ENCODE data around the gene BORCS5.
"Not testable (repeated sequence)": the region's sequence is repeated elsewhere in the genome, so short reads cannot be mapped to it uniquely, and the experiment has no call there.

The BORCS5 gene

DNA sequence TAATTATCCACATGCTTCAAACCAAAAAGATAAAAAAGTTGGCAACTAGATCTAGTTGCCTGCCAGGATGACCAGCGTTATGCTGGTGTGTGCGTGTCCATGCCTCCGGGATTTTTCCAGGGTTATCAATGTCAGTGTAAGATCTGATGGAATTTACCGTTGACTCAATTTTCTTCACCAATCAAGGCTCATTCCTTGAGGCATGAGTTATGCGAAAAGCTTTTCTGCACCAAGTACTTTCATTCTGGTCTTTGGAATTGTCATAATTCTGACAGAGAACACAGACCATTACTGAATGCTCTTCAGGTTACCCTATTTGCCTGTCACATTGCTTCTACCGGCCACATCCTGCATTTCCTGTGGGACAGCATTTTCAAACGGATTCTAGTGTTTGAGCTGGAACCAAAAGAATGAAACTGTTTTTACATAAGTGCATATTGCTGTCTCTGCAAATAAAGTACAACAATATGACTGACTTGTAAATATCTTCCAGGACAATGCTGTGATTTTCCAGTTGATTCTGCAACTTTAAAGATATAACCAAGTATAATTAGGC is 114.0 kb downstream of the BORCS5 start:
- TF ChIP-seq CTCF (IDR thresholded peaks at IDR 0.05; ENCODE audit: low read depth, low read length), result no peak
- no peaks in the 10 kb centered on the region for H3K9me3 ChIP-seq (ENCODE audit: severe bottlenecking)
- H3K27ac ChIP-seq, result no peak overlapping the region
- H3K36me3 ChIP-seq, result peaks cover 6% of the 10 kb centered on the region
- no peak for DNase-seq
- no peaks in the 10 kb centered on the region for H3K27me3 ChIP-seq (ENCODE audit: insufficient read depth, low read depth, severe bottlenecking)
- H3K4me3 ChIP-seq (ENCODE audit: low read depth, low read length), result no peak overlapping the region

- H3K36me3 ChIP-seq, result peaks cover 17% of the 10 kb centered on the region
- not testable (repeated sequence) for H3K27me3 ChIP-seq (ENCODE audit: insufficient read depth, low read depth, severe bottlenecking); H3K27ac ChIP-seq; H3K9me3 ChIP-seq (ENCODE audit: severe bottlenecking); DNase-seq; H3K4me3 ChIP-seq (ENCODE audit: low read depth, low read length)
Measured at GRCh38 chr12:12471982-12472961, 115.4 kb downstream of the BORCS5 start.

GRCh38 chr12:12473223-12473622 is 116.3 kb downstream of the BORCS5 start:
- H3K27ac ChIP-seq, result no peak overlapping the region
- TF ChIP-seq CTCF (IDR thresholded peaks at IDR 0.05; ENCODE audit: low read depth, low read length), result no peak
- no peaks in the 10 kb centered on the region for H3K27me3 ChIP-seq (ENCODE audit: insufficient read depth, low read depth, severe bottlenecking)
- H3K4me3 ChIP-seq (ENCODE audit: low read depth, low read length), result no peak overlapping the region
- peaks cover 22% of the 10 kb centered on the region for H3K36me3 ChIP-seq
- H3K9me3 ChIP-seq (ENCODE audit: severe bottlenecking), result no peaks in the 10 kb centered on the region
- DNase-seq, result no peak

- Histone ChIP-seq H3K4me3 (ENCODE audit: low read depth, low read length) (no peak overlapping the region), H3K27me3 (ENCODE audit: insufficient read depth, low read depth, severe bottlenecking) (no peaks in the 10 kb centered on the region), H3K27ac (no peak overlapping the region), H3K36me3 (peaks cover 22% of the 10 kb centered on the region), H3K9me3 (ENCODE audit: severe bottlenecking) (no peaks in the 10 kb centered on the region)
- DNase-seq, result no peak
- no peak for TF ChIP-seq CTCF (IDR thresholded peaks at IDR 0.05; ENCODE audit: low read depth, low read length)
Measured at GRCh38 chr12:12474471-12474928, 117.6 kb downstream of the BORCS5 start.

DNA sequence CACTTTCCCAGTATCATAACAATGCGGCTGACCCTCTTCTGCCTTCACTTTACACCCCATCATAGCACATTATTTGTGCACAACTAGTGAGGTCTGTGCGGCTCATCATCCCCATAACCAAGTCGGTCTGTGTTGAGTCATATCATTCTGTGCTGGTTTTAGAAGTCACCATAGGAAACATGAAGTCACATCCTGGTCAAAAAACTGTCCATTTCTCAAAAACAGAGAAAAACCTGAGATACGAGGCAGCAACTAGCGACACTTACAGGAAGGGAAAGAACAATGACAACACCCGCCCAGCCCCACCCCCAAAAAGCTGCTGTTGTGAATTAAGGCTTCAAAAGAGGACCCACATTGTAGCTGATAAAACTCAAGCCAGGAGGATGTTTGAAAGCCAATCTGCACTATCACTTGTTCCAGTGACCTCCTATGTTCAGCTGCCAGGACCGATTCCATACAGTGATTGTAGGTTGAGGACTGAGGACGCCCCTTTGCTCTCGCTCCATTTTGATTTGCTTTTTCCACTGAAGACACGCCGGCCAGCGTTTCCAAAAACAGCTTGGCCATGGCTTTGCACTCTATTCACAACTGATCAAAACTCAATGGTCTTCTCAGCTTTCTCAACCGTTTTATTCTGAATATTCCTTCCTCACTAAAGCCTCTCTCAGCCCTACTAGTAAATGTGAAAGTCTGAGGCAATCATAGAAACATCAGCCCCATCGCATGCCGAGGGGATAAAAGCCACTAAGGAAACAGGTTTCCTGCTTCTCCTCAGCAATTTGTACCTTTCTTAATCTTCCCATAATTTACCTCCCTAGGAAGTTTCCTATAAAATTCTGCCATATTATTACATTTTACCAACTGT is 118.3 kb downstream of the BORCS5 start:
- no peak overlapping the region for H3K4me3 ChIP-seq (ENCODE audit: low read depth, low read length)
- no peak for TF ChIP-seq CTCF (IDR thresholded peaks at IDR 0.05; ENCODE audit: low read depth, low read length)
- H3K27me3 ChIP-seq (ENCODE audit: insufficient read depth, low read depth, severe bottlenecking), result no peaks in the 10 kb centered on the region
- peaks cover 22% of the 10 kb centered on the region for H3K36me3 ChIP-seq
- no peak overlapping the region for H3K27ac ChIP-seq
- H3K9me3 ChIP-seq (ENCODE audit: severe bottlenecking), result no peaks in the 10 kb centered on the region
- no peak for DNase-seq
